SK-N-SH treated with all-trans-retinoic acid at 6 μM for 48 hours (cell line): ENCODE results near the gene ARHGEF6.

Source experiments
- CSDC2 ChIP-seq: fragments of 250-450 bp; sonication (Bioruptor Pico); IDR thresholded peaks from 2 replicates; pipeline ENCODE4 v1.5.0; 2020; ENCODE audit warnings: mild to moderate bottlenecking, moderate library complexity
- ESRRG ChIP-seq: fragments of 250-450 bp; sonication (Bioruptor Pico); IDR thresholded peaks from 2 replicates; pipeline ENCODE4 v1.6.1; 2021; ENCODE audit warnings: mild to moderate bottlenecking
- ISL1 ChIP-seq: fragments of 250-450 bp; sonication (Bioruptor Pico); IDR thresholded peaks from 2 replicates; pipeline ENCODE4 v2.1.2; 2022; ENCODE audit warnings: mild to moderate bottlenecking, moderate library complexity
- OSR1 ChIP-seq: fragments of 250-450 bp; sonication (Bioruptor Pico); IDR thresholded peaks from 2 replicates; pipeline ENCODE4 v1.8.0; 2022; ENCODE audit warnings: moderate library complexity, mild to moderate bottlenecking, inconsistent platforms
- PATZ1 ChIP-seq: fragments of 250-450 bp; sonication (Bioruptor Pico); IDR thresholded peaks from 2 replicates; pipeline ENCODE4 v1.8.0; 2020; ENCODE audit warnings: mild to moderate bottlenecking, moderate library complexity, borderline replicate concordance
- PPARA ChIP-seq: fragments of 250-450 bp; sonication (Bioruptor Pico); IDR thresholded peaks from 2 replicates; pipeline ENCODE4 v1.5.0; 2020; ENCODE audit warnings: mild to moderate bottlenecking, borderline replicate concordance
- TOX ChIP-seq: fragments of 250-450 bp; sonication (Bioruptor Pico); IDR thresholded peaks from 2 replicates; pipeline ENCODE4 v1.8.0; 2021; ENCODE audit warnings: mild to moderate bottlenecking, moderate library complexity, borderline replicate concordance
- ZFP3 ChIP-seq: fragments of 250-450 bp; sonication (Bioruptor Pico); IDR thresholded peaks from 2 replicates; pipeline ENCODE4 v1.5.0; 2020; ENCODE audit warnings: mild to moderate bottlenecking, moderate library complexity
- ZFP30 ChIP-seq: fragments of 450-650 bp; formaldehyde crosslinking; IDR thresholded peaks from 2 replicates; pipeline ENCODE4 v1.5.0; 2022; ENCODE audit warnings: mild to moderate bottlenecking, moderate library complexity
- ZNF8 ChIP-seq: fragments of 450-650 bp; formaldehyde crosslinking; IDR thresholded peaks from 2 replicates; pipeline ENCODE4 v1.5.0; 2020; ENCODE audit warnings: mild to moderate bottlenecking, moderate library complexity
- TF ChIP-seq, protein P1 (sequence below): fragments of 250-450 bp; sonication (Bioruptor Pico); IDR thresholded peaks from 2 replicates; pipeline ENCODE4 v1.5.1; 2020; ENCODE audit warnings: low read depth, mild to moderate bottlenecking, moderate library complexity

DNA sequence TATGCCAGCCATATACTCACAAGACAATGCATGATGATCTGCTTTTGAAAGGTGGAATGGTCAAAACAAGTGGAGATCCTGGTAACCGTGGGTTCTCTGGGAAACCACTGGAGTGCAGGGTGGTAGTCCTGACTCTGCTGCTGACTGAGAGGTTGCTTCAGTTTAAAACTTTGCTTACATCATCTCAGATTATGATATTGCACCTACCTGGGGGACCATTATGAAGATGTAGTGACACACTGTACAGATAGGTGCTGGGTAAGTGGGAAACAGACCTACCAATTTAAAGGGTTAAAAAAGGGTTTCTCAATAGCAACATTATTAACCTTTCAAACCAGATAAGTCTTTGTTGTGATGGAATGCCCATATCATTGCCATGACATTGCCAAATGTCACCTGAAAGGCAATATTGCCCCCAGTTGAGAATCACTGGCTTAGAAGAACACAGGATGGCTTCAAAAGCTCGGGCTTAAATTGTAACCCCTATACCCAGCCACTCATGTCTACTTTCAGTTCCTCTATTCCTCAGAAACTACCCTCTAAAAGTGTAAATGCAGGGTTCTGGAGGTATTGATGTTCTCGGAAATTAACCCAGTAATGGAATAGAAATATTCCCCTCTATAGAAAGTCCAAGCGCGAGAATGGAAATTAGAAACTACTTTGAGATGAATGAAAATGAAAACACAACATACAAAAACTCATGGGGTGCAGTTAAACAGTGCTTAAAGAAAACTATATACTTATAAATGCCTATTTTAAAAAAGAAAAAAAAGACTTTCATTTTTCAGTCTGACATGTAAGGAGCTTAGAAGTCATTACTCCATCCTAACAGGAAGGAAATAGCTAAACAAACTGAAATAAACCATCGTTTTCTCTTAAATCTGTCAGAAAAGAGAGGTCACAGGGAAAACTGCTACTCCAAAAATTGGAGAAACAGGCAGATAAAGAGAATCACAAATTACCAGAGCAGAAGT, 65.8 kb downstream of the ARHGEF6 start:
- TF ChIP-seq, protein P1, sequence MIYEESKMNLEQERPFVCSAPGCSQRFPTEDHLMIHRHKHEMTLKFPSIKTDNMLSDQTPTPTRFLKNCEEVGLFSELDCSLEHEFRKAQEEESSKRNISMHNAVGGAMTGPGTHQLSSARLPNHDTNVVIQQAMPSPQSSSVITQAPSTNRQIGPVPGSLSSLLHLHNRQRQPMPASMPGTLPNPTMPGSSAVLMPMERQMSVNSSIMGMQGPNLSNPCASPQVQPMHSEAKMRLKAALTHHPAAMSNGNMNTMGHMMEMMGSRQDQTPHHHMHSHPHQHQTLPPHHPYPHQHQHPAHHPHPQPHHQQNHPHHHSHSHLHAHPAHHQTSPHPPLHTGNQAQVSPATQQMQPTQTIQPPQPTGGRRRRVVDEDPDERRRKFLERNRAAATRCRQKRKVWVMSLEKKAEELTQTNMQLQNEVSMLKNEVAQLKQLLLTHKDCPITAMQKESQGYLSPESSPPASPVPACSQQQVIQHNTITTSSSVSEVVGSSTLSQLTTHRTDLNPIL (CRISPR knock-in tag) = no peak
- TF ChIP-seq PPARA (CRISPR knock-in tag) (no peak), PATZ1 (CRISPR knock-in tag) (no peak), ESRRG (CRISPR knock-in tag) (no peak), ISL1 (CRISPR knock-in tag) (no peak), ZFP30 (CRISPR knock-in tag) (no peak), ZNF8 (CRISPR knock-in tag) (no peak), CSDC2 (CRISPR knock-in tag) (no peak), ZFP3 (no peak), TOX (no peak), OSR1 (CRISPR knock-in tag) (no peak)
